ENCODE measurements around the gene BAIAP2L1. TPM values are rescaled to one million over a fixed set of nuclear protein-coding genes. Genes with fewer than 3 reads are reported as not detected.

Gene BAIAP2L1
- total and polyA plus RNA-seq, 2 experiments from 2014 or later, result 24.1 to 38.3 TPM

DNA sequence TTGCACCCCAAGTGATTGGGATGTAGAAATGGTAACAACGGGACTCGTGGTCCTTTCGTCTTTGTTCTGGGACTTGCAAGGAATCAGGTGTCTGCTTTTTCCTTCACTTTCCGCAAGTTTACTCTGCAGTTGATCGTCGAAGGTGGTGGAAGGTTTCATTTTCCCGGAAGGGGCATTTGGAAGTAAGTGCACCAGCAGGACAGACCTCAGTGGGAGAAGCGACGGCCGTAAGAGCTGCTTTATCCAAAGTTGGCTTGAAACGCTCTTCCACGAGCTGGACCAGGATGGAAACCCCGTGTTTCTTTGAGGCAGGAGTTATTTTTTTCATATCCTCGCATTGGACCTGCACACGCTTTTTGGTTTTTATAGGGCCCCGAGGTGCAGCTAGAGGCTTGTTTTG lies 118.2 kb downstream of the BAIAP2L1 start:
- H3K9me2 ChIP-seq (ENCODE audit: insufficient read depth), result no peaks in the 10 kb centered on the region
- no peak overlapping the region for H3K27ac ChIP-seq (ENCODE audit: low read depth)
- Mint-ChIP-seq H3K36me3 (ENCODE audit: low read depth) (peaks cover 8% of the 10 kb centered on the region), H3K27me3 (ENCODE audit: insufficient read depth, low read depth, poor library complexity) (peaks cover 16% of the 10 kb centered on the region), H3K4me3 (peak overlapping the region; percentile 93), H3K9me3 (no peaks in the 10 kb centered on the region; the same call in 2 of the 3 replicates), H3K4me1 (peaks cover 40% of the 10 kb centered on the region), H3K27ac (no peak overlapping the region)
- peak overlapping the region; percentile 90 for H3K4me2 ChIP-seq
- ATAC-seq (no peak), DNase-seq (ENCODE audit: low spot score) (no peak)
- no peak overlapping the region for H2AFZ ChIP-seq
- peaks cover 14% of the 10 kb centered on the region; the same call in 1 of the 2 replicates for H4K20me1 ChIP-seq (replicated peaks; ENCODE audit: insufficient read depth)
- no peaks in the 10 kb centered on the region for H3K36me3 ChIP-seq (ENCODE audit: insufficient read depth)
- 0 out of 2 replicates have a peak, but pooled peaks cover 4% of the 10 kb centered on the region for H3F3A ChIP-seq (replicated peaks; ENCODE audit: low read depth)
- TF ChIP-seq, protein P1, sequence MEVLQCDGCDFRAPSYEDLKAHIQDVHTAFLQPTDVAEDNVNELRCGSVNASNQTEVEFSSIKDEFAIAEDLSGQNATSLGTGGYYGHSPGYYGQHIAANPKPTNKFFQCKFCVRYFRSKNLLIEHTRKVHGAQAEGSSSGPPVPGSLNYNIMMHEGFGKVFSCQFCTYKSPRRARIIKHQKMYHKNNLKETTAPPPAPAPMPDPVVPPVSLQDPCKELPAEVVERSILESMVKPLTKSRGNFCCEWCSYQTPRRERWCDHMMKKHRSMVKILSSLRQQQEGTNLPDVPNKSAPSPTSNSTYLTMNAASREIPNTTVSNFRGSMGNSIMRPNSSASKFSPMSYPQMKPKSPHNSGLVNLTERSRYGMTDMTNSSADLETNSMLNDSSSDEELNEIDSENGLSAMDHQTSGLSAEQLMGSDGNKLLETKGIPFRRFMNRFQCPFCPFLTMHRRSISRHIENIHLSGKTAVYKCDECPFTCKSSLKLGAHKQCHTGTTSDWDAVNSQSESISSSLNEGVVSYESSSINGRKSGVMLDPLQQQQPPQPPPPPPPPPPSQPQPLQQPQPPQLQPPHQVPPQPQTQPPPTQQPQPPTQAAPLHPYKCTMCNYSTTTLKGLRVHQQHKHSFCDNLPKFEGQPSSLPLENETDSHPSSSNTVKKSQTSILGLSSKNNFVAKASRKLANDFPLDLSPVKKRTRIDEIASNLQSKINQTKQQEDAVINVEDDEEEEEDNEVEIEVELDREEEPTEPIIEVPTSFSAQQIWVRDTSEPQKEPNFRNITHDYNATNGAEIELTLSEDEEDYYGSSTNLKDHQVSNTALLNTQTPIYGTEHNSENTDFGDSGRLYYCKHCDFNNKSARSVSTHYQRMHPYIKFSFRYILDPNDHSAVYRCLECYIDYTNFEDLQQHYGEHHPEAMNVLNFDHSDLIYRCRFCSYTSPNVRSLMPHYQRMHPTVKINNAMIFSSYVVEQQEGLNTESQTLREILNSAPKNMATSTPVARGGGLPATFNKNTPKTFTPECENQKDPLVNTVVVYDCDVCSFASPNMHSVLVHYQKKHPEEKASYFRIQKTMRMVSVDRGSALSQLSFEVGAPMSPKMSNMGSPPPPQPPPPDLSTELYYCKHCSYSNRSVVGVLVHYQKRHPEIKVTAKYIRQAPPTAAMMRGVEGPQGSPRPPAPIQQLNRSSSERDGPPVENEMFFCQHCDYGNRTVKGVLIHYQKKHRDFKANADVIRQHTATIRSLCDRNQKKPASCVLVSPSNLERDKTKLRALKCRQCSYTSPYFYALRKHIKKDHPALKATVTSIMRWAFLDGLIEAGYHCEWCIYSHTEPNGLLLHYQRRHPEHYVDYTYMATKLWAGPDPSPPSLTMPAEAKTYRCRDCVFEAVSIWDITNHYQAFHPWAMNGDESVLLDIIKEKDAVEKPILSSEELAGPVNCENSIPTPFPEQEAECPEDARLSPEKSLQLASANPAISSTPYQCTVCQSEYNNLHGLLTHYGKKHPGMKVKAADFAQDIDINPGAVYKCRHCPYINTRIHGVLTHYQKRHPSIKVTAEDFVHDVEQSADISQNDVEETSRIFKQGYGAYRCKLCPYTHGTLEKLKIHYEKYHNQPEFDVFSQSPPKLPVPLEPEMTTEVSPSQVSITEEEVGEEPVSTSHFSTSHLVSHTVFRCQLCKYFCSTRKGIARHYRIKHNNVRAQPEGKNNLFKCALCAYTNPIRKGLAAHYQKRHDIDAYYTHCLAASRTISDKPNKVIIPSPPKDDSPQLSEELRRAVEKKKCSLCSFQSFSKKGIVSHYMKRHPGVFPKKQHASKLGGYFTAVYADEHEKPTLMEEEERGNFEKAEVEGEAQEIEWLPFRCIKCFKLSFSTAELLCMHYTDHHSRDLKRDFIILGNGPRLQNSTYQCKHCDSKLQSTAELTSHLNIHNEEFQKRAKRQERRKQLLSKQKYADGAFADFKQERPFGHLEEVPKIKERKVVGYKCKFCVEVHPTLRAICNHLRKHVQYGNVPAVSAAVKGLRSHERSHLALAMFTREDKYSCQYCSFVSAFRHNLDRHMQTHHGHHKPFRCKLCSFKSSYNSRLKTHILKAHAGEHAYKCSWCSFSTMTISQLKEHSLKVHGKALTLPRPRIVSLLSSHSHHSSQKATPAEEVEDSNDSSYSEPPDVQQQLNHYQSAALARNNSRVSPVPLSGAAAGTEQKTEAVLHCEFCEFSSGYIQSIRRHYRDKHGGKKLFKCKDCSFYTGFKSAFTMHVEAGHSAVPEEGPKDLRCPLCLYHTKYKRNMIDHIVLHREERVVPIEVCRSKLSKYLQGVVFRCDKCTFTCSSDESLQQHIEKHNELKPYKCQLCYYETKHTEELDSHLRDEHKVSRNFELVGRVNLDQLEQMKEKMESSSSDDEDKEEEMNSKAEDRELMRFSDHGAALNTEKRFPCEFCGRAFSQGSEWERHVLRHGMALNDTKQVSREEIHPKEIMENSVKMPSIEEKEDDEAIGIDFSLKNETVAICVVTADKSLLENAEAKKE (CRISPR knock-in tag; IDR thresholded peaks at IDR 0.05), result no peak
- TF ChIP-seq ZNF331 (CRISPR knock-in tag; IDR thresholded peaks at IDR 0.05; ENCODE audit: low read depth) (no peak), JUNB (IDR thresholded peaks at IDR 0.05; ENCODE audit: unreplicated experiment) (no peak), ZNF114 (CRISPR knock-in tag; IDR thresholded peaks at IDR 0.05) (no peak), STAT1 (IDR thresholded peaks at IDR 0.05; ENCODE audit: unreplicated experiment) (no peak), EZH2phosphoT487 (IDR thresholded peaks at IDR 0.05; ENCODE audit: unreplicated experiment) (no peak), POLR2AphosphoS5 (IDR thresholded peaks at IDR 0.05; ENCODE audit: low read depth) (no peak), CREB1 (CRISPR knock-in tag; IDR thresholded peaks at IDR 0.05; ENCODE audit: low read depth) (no peak), EZH2 (IDR thresholded peaks at IDR 0.05; ENCODE audit: low read depth, unreplicated experiment) (no peak)
- TF ChIP-seq, protein P2, sequence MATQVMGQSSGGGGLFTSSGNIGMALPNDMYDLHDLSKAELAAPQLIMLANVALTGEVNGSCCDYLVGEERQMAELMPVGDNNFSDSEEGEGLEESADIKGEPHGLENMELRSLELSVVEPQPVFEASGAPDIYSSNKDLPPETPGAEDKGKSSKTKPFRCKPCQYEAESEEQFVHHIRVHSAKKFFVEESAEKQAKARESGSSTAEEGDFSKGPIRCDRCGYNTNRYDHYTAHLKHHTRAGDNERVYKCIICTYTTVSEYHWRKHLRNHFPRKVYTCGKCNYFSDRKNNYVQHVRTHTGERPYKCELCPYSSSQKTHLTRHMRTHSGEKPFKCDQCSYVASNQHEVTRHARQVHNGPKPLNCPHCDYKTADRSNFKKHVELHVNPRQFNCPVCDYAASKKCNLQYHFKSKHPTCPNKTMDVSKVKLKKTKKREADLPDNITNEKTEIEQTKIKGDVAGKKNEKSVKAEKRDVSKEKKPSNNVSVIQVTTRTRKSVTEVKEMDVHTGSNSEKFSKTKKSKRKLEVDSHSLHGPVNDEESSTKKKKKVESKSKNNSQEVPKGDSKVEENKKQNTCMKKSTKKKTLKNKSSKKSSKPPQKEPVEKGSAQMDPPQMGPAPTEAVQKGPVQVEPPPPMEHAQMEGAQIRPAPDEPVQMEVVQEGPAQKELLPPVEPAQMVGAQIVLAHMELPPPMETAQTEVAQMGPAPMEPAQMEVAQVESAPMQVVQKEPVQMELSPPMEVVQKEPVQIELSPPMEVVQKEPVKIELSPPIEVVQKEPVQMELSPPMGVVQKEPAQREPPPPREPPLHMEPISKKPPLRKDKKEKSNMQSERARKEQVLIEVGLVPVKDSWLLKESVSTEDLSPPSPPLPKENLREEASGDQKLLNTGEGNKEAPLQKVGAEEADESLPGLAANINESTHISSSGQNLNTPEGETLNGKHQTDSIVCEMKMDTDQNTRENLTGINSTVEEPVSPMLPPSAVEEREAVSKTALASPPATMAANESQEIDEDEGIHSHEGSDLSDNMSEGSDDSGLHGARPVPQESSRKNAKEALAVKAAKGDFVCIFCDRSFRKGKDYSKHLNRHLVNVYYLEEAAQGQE (IDR thresholded peaks at IDR 0.05; ENCODE audit: unreplicated experiment), result no peak
- TF ChIP-seq, protein P3, sequence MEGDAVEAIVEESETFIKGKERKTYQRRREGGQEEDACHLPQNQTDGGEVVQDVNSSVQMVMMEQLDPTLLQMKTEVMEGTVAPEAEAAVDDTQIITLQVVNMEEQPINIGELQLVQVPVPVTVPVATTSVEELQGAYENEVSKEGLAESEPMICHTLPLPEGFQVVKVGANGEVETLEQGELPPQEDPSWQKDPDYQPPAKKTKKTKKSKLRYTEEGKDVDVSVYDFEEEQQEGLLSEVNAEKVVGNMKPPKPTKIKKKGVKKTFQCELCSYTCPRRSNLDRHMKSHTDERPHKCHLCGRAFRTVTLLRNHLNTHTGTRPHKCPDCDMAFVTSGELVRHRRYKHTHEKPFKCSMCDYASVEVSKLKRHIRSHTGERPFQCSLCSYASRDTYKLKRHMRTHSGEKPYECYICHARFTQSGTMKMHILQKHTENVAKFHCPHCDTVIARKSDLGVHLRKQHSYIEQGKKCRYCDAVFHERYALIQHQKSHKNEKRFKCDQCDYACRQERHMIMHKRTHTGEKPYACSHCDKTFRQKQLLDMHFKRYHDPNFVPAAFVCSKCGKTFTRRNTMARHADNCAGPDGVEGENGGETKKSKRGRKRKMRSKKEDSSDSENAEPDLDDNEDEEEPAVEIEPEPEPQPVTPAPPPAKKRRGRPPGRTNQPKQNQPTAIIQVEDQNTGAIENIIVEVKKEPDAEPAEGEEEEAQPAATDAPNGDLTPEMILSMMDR (conservative IDR thresholded peaks at IDR 0.05; ENCODE audit: low read depth in 2 of 2), result no peak
- H3K4me3 ChIP-seq, result peak overlapping the region; percentile 83
- no peaks in the 10 kb centered on the region for H3K27me3 ChIP-seq (ENCODE audit: insufficient read depth)
- peaks cover 25% of the 10 kb centered on the region for H3K4me1 ChIP-seq (ENCODE audit: insufficient read depth)
- H3K79me2 ChIP-seq (replicated peaks; ENCODE audit: insufficient read depth), result peaks cover 43% of the 10 kb centered on the region

Measured in GM23338 (cell line).